Thyroid gland (tissue), 4 donors: ENCODE results near the gene MOB2.

Experiments
- CTCF ChIP-seq, 6 experiments: fragments of 200-600 bp in 3 of 6; fragments of 450-650 bp in 3 of 6; sonication (generic) in 3 of 6; IDR thresholded peaks; one replicate each; pipeline ENCODE4 v1.5.1; 2016 to 2019; ENCODE audit warnings: antibody characterized with exemption in 6 of 6, mild to moderate bottlenecking in 2 of 6, inconsistent platforms in 1 of 6, moderate library complexity in 1 of 6
- POLR2A ChIP-seq, 2 donors: fragments of 450-650 bp; IDR thresholded peaks; one replicate each; pipeline ENCODE4 v1.6.1; 2017; ENCODE audit warnings: antibody characterized with exemption in 2 of 2, mild to moderate bottlenecking in 2 of 2, moderate library complexity in 1 of 2

- no peak for TF ChIP-seq POLR2A (IDR thresholded peaks at IDR 0.05)
- no peak for TF ChIP-seq CTCF (IDR thresholded peaks at IDR 0.05)
These were observed 13.3 kb upstream of the MOB2 start for GRCh38 chr11:1499899-1500298.
